Stimulated activated CD4-positive, alpha-beta T cell treated with anti-CD3 and anti-CD28 coated beads, Interleukin-4, amount 100 ng/mL, for 4 hours (primary cell): ENCODE data around the gene SLC1A7.

ENCODE experiments used
- DNase-seq, 2 experiments: peaks; one replicate each; pipeline ENCODE4 v3.0.0-alpha.2; 2020

Gene SLC1A7

GRCh38 chr1:53073287-53073686, 69.2 kb downstream of the SLC1A7 start:
- DNase-seq = no peak

GRCh38 chr1:53071915-53072314, 70.5 kb downstream of the SLC1A7 start:
- DNase-seq = no peak

GRCh38 chr1:53071167-53071865, 71.1 kb downstream of the SLC1A7 start:
- DNase-seq = no peak

- DNase-seq = no peak
Observed at GRCh38 chr1:53070621-53071020, 71.8 kb downstream of the SLC1A7 start.

- no peak for DNase-seq
Observed at GRCh38 chr1:53069663-53070327, 72.6 kb downstream of the SLC1A7 start.

- DNase-seq = no peak
Observed at GRCh38 chr1:53069265-53069662, 73.2 kb downstream of the SLC1A7 start.

- no peak for DNase-seq
Observed at GRCh38 chr1:53068314-53069099, 73.9 kb downstream of the SLC1A7 start.

- no peak for DNase-seq
Observed at GRCh38 chr1:53067886-53068285, 74.6 kb downstream of the SLC1A7 start.

GRCh38 chr1:53066891-53067738, 75.3 kb downstream of the SLC1A7 start:
- no peak for DNase-seq

- DNase-seq = no peak
Observed at GRCh38 chr1:53066488-53066887, 76.0 kb downstream of the SLC1A7 start.

- no peak for DNase-seq
Observed at GRCh38 chr1:53065391-53065790, 77.0 kb downstream of the SLC1A7 start.

GRCh38 chr1:53063744-53064515, 78.5 kb downstream of the SLC1A7 start:
- no peak for DNase-seq

GRCh38 chr1:53062708-53063591, 79.5 kb downstream of the SLC1A7 start:
- DNase-seq = no peak

- no peak for DNase-seq
Observed at GRCh38 chr1:53061859-53062707, 80.4 kb downstream of the SLC1A7 start, which contains the start of gene PODN. TSS of gene PODN (plus strand) at chr1:53062213. CDS start at chr1:53069856, 7,643 bp downstream.

GRCh38 chr1:53061123-53061858, 81.1 kb downstream of the SLC1A7 start:
- DNase-seq = no peak

- no peak for DNase-seq
Observed at GRCh38 chr1:53060579-53060978, 81.9 kb downstream of the SLC1A7 start.

- no peak for DNase-seq
Observed at GRCh38 chr1:53057127-53057526, 85.3 kb downstream of the SLC1A7 start.

- DNase-seq = no peak
Observed at GRCh38 chr1:53051676-53052075, 90.8 kb downstream of the SLC1A7 start.

GRCh38 chr1:53050310-53050709, 92.1 kb downstream of the SLC1A7 start:
- no peak for DNase-seq
